ENCODE results near the gene KREMEN1. TPM values are rescaled to one million over a fixed set of nuclear protein-coding genes. Genes with fewer than 3 reads are reported as not detected.
A peak's percentile ranks its signal among the peaks of the same experiment; 100 is the strongest.

The KREMEN1 gene
- total RNA-seq, 1 donor from 2014 or later: 1.4 TPM

DNA sequence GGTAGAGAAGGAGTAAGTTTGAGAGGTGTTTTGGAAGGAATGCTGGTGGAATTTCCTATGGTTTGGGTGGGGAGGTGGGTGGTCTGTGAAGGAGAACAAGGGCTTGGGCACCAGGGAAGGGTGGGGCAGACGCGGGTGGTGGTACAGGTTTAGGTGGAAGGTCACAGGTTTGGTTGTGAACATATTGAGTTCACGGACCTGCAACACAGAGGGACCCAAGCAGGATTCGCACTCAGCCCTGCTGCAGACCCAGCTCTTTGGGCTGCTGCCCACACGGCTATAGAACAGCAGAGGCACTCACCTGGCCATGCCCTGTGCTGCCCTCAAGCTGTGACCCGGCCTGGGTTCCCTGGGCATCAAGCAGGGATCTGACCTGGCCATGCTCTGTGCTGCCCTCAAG lies 99.4 kb downstream of the KREMEN1 start:
- H3K9ac ChIP-seq: no peak overlapping the region
- no peaks in the 10 kb centered on the region for H3K27me3 ChIP-seq
- H3K27ac ChIP-seq: no peak overlapping the region
- no peak overlapping the region for H3K4me3 ChIP-seq
- no peaks in the 10 kb centered on the region for H4K20me1 ChIP-seq (ENCODE audit: low read depth)
- peaks cover 6% of the 10 kb centered on the region for H3K9me3 ChIP-seq (ENCODE audit: low read depth)
- peaks cover 3% of the 10 kb centered on the region for H3F3A ChIP-seq (ENCODE audit: low read depth)
- no peak overlapping the region for H3K4me2 ChIP-seq
- H3K4me1 ChIP-seq: no peaks in the 10 kb centered on the region
- TF ChIP-seq, protein P1, sequence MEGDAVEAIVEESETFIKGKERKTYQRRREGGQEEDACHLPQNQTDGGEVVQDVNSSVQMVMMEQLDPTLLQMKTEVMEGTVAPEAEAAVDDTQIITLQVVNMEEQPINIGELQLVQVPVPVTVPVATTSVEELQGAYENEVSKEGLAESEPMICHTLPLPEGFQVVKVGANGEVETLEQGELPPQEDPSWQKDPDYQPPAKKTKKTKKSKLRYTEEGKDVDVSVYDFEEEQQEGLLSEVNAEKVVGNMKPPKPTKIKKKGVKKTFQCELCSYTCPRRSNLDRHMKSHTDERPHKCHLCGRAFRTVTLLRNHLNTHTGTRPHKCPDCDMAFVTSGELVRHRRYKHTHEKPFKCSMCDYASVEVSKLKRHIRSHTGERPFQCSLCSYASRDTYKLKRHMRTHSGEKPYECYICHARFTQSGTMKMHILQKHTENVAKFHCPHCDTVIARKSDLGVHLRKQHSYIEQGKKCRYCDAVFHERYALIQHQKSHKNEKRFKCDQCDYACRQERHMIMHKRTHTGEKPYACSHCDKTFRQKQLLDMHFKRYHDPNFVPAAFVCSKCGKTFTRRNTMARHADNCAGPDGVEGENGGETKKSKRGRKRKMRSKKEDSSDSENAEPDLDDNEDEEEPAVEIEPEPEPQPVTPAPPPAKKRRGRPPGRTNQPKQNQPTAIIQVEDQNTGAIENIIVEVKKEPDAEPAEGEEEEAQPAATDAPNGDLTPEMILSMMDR (IDR thresholded peaks at IDR 0.05): no peak
- TF ChIP-seq EZH2 (IDR thresholded peaks at IDR 0.05) (no peak), EZH2phosphoT487 (IDR thresholded peaks at IDR 0.05) (no peak)
- Mint-ChIP-seq H3K9me3 (peaks cover 39% of the 10 kb centered on the region), H3K27ac (no peak overlapping the region), H3K4me3 (peak overlapping the region; percentile 64), H3K36me3 (peaks cover 4% of the 10 kb centered on the region), H3K4me1 (peaks cover 6% of the 10 kb centered on the region), H3K27me3 (ENCODE audit: insufficient read depth, low read depth) (peaks cover 7% of the 10 kb centered on the region)
- no peaks in the 10 kb centered on the region for H3K79me2 ChIP-seq (ENCODE audit: low read depth)
- DNase-seq (ENCODE audit: low spot score): no peak
- no peaks in the 10 kb centered on the region for H3K36me3 ChIP-seq
- no peak overlapping the region for H2AFZ ChIP-seq (replicated peaks)

- Mint-ChIP-seq H3K4me3 (no peak overlapping the region), H3K9me3 (peaks cover 47% of the 10 kb centered on the region), H3K36me3 (peaks cover 12% of the 10 kb centered on the region), H3K4me1 (no peaks in the 10 kb centered on the region), H3K27me3 (ENCODE audit: insufficient read depth, low read depth) (peaks cover 3% of the 10 kb centered on the region), H3K27ac (no peak overlapping the region)
- no peaks in the 10 kb centered on the region for H4K20me1 ChIP-seq (ENCODE audit: low read depth)
- TF ChIP-seq, protein P1 (IDR thresholded peaks at IDR 0.05): no peak
- TF ChIP-seq EZH2phosphoT487 (IDR thresholded peaks at IDR 0.05) (no peak), EZH2 (IDR thresholded peaks at IDR 0.05) (no peak)
- no peaks in the 10 kb centered on the region for H3K4me1 ChIP-seq
- no peaks in the 10 kb centered on the region for H3K27me3 ChIP-seq
- no peak overlapping the region for H3K4me2 ChIP-seq
- H3K4me3 ChIP-seq: no peak overlapping the region
- DNase-seq (ENCODE audit: low spot score): no peak
- H3K36me3 ChIP-seq: no peaks in the 10 kb centered on the region
- H3K9me3 ChIP-seq (ENCODE audit: low read depth): peaks cover 6% of the 10 kb centered on the region
- no peak overlapping the region for H3K9ac ChIP-seq
- H2AFZ ChIP-seq (replicated peaks): no peak overlapping the region
- no peak overlapping the region for H3K27ac ChIP-seq
- H3K79me2 ChIP-seq (ENCODE audit: low read depth): no peaks in the 10 kb centered on the region
- H3F3A ChIP-seq (ENCODE audit: low read depth): peaks cover 3% of the 10 kb centered on the region
Observed at GRCh38 chr22:29175312-29175835, 102.5 kb downstream of the KREMEN1 start.

DNA sequence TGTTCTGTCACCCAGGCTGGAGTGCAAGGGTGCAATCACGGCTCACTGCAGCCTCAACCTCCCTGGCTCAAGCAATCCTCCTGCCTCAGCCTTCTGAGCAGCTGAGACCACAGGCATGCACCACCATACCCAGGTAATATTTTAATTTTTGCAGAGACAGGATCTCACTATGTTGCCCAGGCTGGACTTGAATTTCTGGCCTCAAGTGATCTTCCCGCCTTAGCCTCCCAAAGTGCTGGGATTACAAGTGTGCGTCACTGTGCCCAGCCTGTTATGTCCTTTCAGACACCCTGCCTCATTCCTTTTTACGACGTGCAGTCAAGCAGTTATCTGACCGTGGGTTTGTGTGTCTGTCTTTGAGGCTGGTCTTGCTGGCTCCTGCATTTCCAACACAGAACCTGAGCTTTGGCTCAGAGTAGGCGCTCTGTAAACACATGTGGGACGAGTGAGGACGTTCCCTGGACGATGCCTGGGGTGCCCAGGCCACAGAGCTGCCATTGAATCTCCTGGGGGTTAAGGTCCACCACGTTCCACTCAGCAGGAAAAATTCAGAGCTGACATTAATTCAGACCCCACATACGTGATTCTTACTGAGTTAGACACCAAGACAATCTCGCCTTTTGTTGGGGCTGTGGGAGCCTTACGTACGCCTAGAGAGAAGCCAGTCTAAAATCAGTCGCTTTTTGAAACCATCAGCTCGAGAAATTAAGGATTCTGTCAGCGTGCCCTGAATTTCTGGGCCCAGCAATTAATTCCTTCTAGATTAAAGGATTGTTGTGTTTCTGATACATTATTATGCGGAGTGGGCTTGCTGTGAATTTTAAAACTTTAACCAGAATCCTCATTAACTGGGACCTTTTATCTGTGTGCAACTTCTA lies 111.4 kb downstream of the KREMEN1 start:
- H4K20me1 ChIP-seq (ENCODE audit: low read depth): no peaks in the 10 kb centered on the region
- no peak overlapping the region for H3K9ac ChIP-seq
- H3K4me2 ChIP-seq: no peak overlapping the region
- Mint-ChIP-seq H3K27ac (peak overlapping the region; percentile 35), H3K36me3 (peaks cover 10% of the 10 kb centered on the region), H3K4me1 (peaks cover 28% of the 10 kb centered on the region), H3K4me3 (no peak overlapping the region), H3K27me3 (ENCODE audit: insufficient read depth, low read depth) (peaks cover 5% of the 10 kb centered on the region), H3K9me3 (peaks cover 6% of the 10 kb centered on the region)
- no peaks in the 10 kb centered on the region for H3K79me2 ChIP-seq (ENCODE audit: low read depth)
- H2AFZ ChIP-seq (replicated peaks): no peak overlapping the region
- no peaks in the 10 kb centered on the region for H3K27me3 ChIP-seq
- no peak overlapping the region for H3K27ac ChIP-seq
- H3K36me3 ChIP-seq: no peaks in the 10 kb centered on the region
- peaks cover 14% of the 10 kb centered on the region for H3K4me1 ChIP-seq
- DNase-seq (ENCODE audit: low spot score): no peak
- H3F3A ChIP-seq (ENCODE audit: low read depth): no peaks in the 10 kb centered on the region
- no peaks in the 10 kb centered on the region for H3K9me3 ChIP-seq (ENCODE audit: low read depth)
- TF ChIP-seq, protein P1 (IDR thresholded peaks at IDR 0.05): no peak
- TF ChIP-seq EZH2 (IDR thresholded peaks at IDR 0.05) (no peak), EZH2phosphoT487 (IDR thresholded peaks at IDR 0.05) (no peak)
- H3K4me3 ChIP-seq: no peak overlapping the region

Data from neural progenitor cell (in vitro differentiated cells).